Heart left ventricle (tissue), 13 donors: Measurements from ENCODE around the gene PCSK2.

Experiments
- CTCF ChIP-seq, 12 donors: fragments of 200-600 bp; sonication (generic) in 4 of 12; IDR thresholded peaks; one replicate each; pipeline versions ENCODE4 v1.5.0 to v1.8.0; 2018 to 2022; ENCODE audit warnings: antibody characterized with exemption in 12 of 12, mild to moderate bottlenecking in 5 of 12
- POLR2A ChIP-seq, 2 donors: fragments of 450-650 bp; IDR thresholded peaks; one replicate each; pipeline ENCODE4 v1.6.1; 2017; ENCODE audit warnings: antibody characterized with exemption in 2 of 2, mild to moderate bottlenecking in 2 of 2, moderate library complexity in 2 of 2
- donor health status: ischemic (EF 13 %, LVEDD 7.1; RV severe dilation, severe dysfunction).
- donor health status: DM: no; HTN: yes; CAD: no.
- donor health status: DM: no; HTN: no; CAD: no.
- donor health status: ischemic (EF 25% LVEDD 6.9; RV normal size, moderate dysfunction).
- donor health status: ischemic (EF 25% LVEDD 5.7; RV mildly dilated, moderate dysfunction).
- donor health status: ischemic (EF 35%, LVEDD 5.7; RV mildly dilated, moderate dysfunction).
- donor health status: nonischemic (EF 11% LVEDD 7.7; RV severe dilation, severe dysfunction).
- donor health status: DM: yes; HTN: yes; CAD: no.
- donor health status: PGD.
- donor health status: ischemic (EF 29% LVEDD 5.4; RV normal size, mild dysfunction).
- donor health status: nonischemic (EF 23%, LVEDD 6.1; RV moderate dilation, normal function).

- TF ChIP-seq POLR2A (IDR thresholded peaks at IDR 0.05), result no peak
- no peak for TF ChIP-seq CTCF (IDR thresholded peaks at IDR 0.05)
These were observed 357 bp downstream of the PCSK2 start for GRCh38 chr20:17227219-17227575.
